Measurements from ENCODE around the gene MRPL42.
"Not testable (repeated sequence)": the region's sequence is repeated elsewhere in the genome, so short reads cannot be mapped to it uniquely, and the experiment has no call there.

MRPL42 gene

DNA sequence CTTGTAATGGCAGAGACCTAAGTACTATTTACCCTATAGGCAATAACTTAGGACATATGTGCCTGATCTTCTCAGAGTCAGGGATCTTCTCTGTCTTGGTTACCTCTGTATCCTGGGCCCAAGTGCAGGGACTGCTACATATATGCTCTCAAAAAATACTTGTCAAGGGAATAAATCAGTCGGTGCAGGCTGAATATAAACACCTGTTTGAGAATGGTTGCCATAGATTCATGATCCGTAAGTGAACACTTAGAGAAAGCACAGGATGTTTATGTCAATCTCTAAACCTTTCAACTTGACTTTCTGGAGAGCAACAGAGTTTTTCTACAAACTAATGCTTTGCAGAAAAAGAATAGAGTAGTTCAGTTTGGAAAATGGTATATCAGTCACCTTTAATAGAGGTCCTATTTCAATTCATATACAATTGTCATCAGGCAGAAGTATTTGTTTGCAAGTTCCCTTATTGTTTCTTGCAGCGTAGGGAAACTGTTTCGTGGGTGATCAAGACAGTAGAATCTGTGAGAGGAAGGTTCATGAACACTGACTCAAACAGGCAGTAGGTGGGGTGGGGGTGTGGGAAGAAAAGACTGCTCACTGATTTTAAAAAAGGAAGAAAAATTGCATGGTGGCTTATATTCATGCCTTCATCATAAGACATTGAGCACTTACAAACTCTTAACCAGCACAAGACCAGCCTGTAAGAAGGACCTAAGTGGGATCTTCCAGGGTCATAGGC, 19.6 kb upstream of the MRPL42 start:
- no peak for DNase-seq

DNA sequence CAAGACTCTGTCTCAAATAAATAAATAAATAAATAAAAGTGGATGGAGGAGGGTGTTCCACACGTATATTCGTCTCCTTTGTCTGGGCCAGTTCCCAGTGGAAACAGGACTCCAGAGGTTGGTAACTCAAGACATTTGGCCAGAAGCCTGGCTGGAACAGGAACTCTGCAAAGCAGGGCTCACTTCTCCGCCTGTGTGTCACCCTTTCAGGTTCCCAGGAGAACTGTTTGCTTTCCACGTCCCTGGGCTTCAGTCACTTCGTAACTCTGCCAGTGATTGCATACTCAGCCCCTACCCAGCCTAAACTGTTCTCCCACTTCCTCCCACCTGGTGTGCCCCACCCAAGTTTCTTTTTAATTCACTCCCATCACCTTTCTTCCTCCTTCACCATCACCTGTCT, 18.5 kb upstream of the MRPL42 start:
- no peak for DNase-seq

GRCh38 chr12:93449277-93449676, 18.0 kb upstream of the MRPL42 start:
- DNase-seq = no peak

DNA sequence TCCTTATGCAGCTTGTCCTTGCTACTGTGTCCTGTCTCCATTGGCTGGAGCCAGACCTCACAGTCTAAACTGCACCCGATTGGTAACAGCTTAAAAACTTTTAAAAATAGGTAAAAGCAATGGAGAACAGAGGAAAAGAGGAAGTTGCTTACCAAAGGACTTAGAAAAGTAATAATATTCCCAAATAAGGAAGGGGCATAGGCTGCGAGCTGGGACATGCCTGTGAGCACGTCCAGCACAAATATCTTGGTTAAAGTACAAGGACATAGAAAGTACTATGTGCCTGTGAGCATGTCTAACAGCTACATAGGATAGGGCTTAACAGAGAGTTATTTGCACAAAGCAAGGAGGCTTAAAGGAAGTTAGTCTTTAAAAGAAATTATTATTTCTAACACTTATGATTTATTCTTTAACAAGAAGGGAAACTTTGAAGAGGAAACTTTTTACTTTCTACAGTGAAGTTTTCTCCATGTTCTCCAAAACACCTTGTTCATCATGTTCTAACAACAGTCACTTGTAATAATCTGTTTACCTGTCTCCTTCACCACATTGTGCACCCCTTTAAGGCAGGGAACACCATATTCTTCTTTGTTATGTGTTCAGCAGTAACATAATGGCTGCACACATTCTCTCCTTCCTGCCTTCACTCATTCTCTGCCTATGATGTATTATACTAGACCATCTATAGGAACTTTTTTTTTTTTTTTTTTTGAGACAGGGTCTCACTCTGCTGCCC, 15.7 kb upstream of the MRPL42 start:
- no peak for DNase-seq

- DNase-seq = no peak
Observed at GRCh38 chr12:93453633-93454032, 13.7 kb upstream of the MRPL42 start.

- DNase-seq = no peak
Observed at GRCh38 chr12:93456077-93456476, 11.2 kb upstream of the MRPL42 start.

DNA sequence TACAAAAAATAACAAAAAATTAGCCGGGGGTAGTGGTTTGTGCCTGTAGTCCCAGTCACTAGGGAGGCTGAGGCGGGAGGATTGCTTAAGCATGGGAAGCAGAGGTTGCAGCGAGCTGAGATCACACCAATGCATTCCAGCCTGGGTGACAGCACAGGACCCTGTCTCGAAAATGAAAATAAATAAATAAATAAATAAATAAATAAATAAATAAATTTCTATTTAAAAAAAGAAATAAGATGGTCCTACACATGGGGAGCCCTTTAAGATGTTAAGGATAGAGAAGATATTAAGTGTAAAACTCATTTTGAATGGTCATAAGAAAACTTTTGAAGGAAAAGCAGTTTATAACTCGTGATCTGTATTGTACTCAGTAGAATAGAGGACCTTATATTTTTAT, 8.2 kb upstream of the MRPL42 start:
- DNase-seq = no peak

DNA sequence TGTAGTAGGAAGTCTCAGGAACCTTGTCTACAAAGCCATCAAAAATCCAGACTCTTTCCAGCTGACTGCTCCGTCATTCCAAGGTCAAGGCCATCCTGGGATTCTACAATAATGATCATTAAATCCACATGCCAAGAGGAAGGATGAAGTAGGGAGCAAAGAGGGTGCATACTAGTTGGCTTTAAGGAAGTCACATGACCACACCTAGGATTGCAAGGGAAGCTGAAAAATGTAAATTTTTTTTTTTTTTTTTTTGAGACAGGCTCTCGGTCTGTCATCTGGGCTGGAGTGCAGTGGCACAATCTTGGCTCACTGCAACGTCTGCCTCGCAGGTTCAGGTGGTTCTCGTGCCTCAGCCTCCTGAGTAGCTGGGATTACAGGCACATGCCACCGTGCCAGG, 7.3 kb upstream of the MRPL42 start:
- no peak for DNase-seq

- DNase-seq = no peak
Observed at GRCh38 chr12:93460902-93461301, 6.4 kb upstream of the MRPL42 start.

DNA sequence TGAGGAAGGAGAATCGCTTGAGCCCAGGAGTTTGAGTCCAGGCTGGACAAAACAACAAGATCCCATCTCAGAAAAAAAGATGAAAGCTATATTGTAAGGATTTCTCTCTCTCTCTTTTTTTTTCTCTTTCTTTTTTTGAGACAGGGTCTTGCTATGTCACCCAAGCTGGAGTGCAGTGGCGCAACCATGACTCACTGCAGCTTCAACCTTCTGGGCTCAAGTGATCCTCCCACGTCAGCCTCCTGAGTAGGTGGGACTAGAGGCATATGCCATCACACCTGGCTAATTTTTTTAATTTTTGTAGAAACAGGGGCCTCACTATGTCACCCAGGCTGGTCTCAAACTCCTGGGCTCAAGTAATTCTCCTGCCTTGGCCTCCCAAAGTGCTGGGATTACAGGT, 5.8 kb upstream of the MRPL42 start:
- DNase-seq = no peak

- DNase-seq = no peak
Observed at GRCh38 chr12:93465841-93466240, 1.5 kb upstream of the MRPL42 start.

- no peak for DNase-seq
Observed at GRCh38 chr12:93466625-93467350, 526 bp upstream of the MRPL42 start.

- DNase-seq = peak; percentile 41
Observed at GRCh38 chr12:93468008-93468371, 676 bp downstream of the MRPL42 start.

- DNase-seq = no peak
Observed at GRCh38 chr12:93469386-93469785, 2.1 kb downstream of the MRPL42 start.

- no peak for DNase-seq
Observed at GRCh38 chr12:93476555-93476954, 9.2 kb downstream of the MRPL42 start.

- no peak for DNase-seq
Observed at GRCh38 chr12:93482721-93483120, 15.4 kb downstream of the MRPL42 start.

DNA sequence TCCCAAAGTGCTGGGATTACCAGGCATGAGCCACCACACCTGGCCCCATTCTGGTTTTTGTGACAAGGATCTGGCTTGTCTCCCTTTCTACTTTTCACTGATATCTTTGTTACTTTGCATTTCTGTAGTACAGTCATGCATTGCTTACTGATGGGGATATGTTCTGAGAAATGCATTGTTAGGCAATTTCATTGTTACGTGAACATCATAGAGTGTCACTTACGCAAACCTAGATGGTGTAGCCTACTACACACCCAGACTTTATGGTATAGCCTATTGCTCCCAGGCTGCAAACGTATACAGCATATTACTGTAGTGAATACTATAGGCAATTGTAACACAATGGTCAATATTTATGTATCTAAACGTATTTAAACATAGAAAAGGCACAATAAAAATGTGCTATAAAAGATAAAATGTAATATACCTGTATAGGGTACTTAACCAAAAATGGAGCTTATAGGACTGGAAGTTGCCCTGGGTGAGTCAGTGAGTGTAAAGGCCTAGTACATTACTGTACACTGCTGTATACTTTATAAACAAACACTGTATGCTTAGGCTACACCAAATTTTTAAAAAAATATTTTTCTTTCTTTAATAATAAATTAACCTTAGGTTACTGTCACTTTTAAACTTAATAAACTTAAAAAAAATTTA, 16.0 kb downstream of the MRPL42 start:
- no peak for DNase-seq

DNA sequence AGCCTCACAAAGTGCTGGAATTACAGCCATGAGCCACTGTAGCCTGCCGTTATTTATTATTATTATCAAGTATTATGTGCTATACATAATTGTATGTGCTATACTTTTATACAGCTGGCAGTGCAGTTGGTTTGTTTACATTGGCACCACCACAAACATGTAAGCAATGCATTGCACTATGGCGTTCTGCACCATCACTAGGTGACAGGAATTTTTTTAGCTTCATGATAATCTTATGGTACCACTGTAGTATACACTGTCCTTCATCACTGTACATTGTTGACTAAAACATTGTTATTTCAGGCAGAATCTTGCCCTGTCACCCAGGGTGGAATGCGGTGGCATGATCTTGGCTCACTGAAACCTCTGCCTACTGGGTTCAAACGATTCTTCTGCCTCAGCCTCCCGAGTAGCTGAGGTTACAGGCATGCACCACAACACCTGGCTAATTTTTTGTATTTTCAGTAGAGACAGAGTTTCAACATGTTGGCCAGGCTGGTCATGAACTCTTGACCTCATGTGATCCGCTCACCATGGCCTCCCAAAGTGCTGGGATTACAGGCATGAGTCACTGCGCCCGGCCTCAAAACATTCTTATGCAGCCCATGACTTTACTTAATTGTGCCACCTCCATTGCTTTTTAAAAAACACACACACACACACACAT, 17.1 kb downstream of the MRPL42 start:
- DNase-seq = no peak

- not testable (repeated sequence) for DNase-seq
Observed at GRCh38 chr12:93492808-93493207, 25.5 kb downstream of the MRPL42 start.

DNA sequence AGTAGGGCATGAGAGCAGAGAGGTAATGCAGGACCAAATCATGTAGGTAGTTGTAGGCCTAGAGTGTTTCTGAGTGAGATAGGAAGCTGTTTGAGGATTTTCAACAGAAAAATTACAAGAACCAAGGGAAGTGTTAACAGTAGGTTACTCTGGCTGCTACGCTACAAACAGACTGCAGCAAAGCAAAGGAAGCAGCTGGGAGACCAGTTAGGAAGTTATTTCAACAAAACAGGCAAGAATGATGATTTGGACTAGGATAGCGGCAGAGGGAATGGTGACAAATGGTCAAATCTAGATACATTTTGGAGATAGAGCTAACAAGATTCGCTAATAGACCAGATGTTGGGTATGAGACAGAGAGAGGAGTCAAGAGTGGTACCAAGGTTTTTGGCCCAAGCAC, 26.8 kb downstream of the MRPL42 start:
- DNase-seq = no peak

GRCh38 chr12:93497456-93497855, 30.1 kb downstream of the MRPL42 start:
- DNase-seq = no peak

- DNase-seq = not testable (repeated sequence)
Observed at GRCh38 chr12:93498813-93499212, 31.5 kb downstream of the MRPL42 start.

DNA sequence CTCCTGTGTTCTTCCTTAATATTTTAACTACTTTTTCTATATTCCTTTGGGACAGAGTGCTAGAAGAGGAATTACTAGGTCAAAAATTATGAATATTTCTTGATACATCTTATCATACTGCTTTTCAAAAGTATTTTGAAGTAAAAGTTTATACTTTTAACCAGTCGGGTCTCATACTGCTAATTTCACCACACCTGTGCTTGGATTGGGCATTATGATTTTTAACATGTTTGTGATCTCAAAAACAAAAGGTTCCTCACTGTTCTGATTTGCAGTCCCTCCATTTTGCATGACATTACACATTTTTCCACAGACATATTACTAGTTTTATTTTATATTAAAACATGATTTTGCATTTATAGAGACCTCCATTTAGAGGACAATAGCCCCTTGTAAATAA, 32.9 kb downstream of the MRPL42 start:
- DNase-seq = no peak

All from hematopoietic multipotent progenitor cell treated with erythropoietin and hydrocortisone succinate and interleukin-3 and kit ligand, for 6 days (in vitro differentiated cells).